Gastrocnemius medialis (tissue), 4 donors: ENCODE data around the gene MON1B. TPM values are rescaled to one million over a fixed set of nuclear protein-coding genes. Genes with fewer than 3 reads are reported as not detected.

Source experiments
- ATAC-seq, 2 donors: fragments of 150-250 bp; one replicate each; pipeline ENCODE4 v1.9.1; 2016
- DNase-seq, 2 donors: peaks; one replicate each; pipeline ENCODE4 v3.0.0-alpha.2; 2019
- H3K27ac ChIP-seq, 4 donors: fragments of 200-600 bp; sonication (generic); 1 replicate in 1 of 4; 2 replicates in 3 of 4; pipeline ENCODE4 v1.5.1; 2016 to 2018; ENCODE audit warnings: mild to moderate bottlenecking in 2 of 4, moderate library complexity in 1 of 4
- H3K27me3 ChIP-seq, 3 donors: fragments of 200-600 bp; sonication (generic) in 2 of 3; 1 replicate in 1 of 3; 2 replicates in 2 of 3; pipeline versions ENCODE4 v1.5.1 to v1.6.0; 2016 to 2019; ENCODE audit warnings: mild to moderate bottlenecking in 1 of 3, moderate library complexity in 1 of 3
- H3K36me3 ChIP-seq, 2 donors: fragments of 200-600 bp; sonication (generic) in 1 of 2; one replicate each; pipeline ENCODE4 v1.5.1; 2017 to 2018
- H3K4me1 ChIP-seq, 2 donors: fragments of 200-600 bp; sonication (generic) in 1 of 2; one replicate each; pipeline ENCODE4 v1.5.1; 2016 to 2017; ENCODE audit warnings: mild to moderate bottlenecking in 2 of 2
- H3K4me3 ChIP-seq, 4 donors: fragments of 200-600 bp; sonication (generic) in 3 of 4; 1 replicate in 1 of 4; 2 replicates in 3 of 4; pipeline ENCODE4 v1.5.1; 2016 to 2019; ENCODE audit warnings: mild to moderate bottlenecking in 2 of 4
- H3K9me3 ChIP-seq, 3 donors: fragments of 200-600 bp; sonication (generic) in 2 of 3; 1 replicate in 1 of 3; 2 replicates in 2 of 3; pipeline ENCODE4 v1.5.1; 2016 to 2019
- POLR2A ChIP-seq, 2 donors: fragments of 450-650 bp; IDR thresholded peaks; one replicate each; pipeline ENCODE4 v1.6.1; 2017; ENCODE audit warnings: antibody characterized with exemption in 2 of 2, mild to moderate bottlenecking in 2 of 2, moderate library complexity in 2 of 2
- in situ Hi-C, 4 donors: fragments of 200-750 bp; cut with MboI; loops; one replicate each; pipeline versions ENCODE4 v1.15.0 to v1.8.0; 2017; ENCODE audit warnings: low sequenced_read_pairs in 4 of 4
- intact Hi-C: fragments of 100-400 bp; cut with DNase I; formaldehyde crosslinking; loops from one replicate; pipeline ENCODE4 v1.15.1; 2023; ENCODE audit warnings: low total_unique reads
- total RNA-seq, 4 donors: library from RNA; depleted of rRNA; stranded (reverse); fragments of >200 nt; gene quantifications; one replicate each; pipeline versions ENCODE4 v1.1.0 to v1.2.3, GENCODE V29; 2016
- TF ChIP-seq, protein P1 (sequence below), 5 experiments: fragments of 450-650 bp in 3 of 5; fragments of 200-600 bp in 2 of 5; sonication (generic) in 2 of 5; IDR thresholded peaks in 4 of 5; conservative IDR thresholded peaks in 1 of 5; 1 replicate in 4 of 5; 2 replicates in 1 of 5; pipeline ENCODE4 v1.5.1; 2016 to 2019; ENCODE audit warnings: antibody characterized with exemption in 5 of 5, mild to moderate bottlenecking in 3 of 5, moderate library complexity in 3 of 5

The MON1B gene
- total RNA-seq, 4 donors from 2014 or later = 6.6 to 14.6 (median 10.6) TPM

GRCh38 chr16:77206533-77206932 is 15.5 kb downstream of the MON1B start:
- ATAC-seq = no peak
- Histone ChIP-seq H3K9me3 (no peaks in the 10 kb centered on the region), H3K27ac (no peak overlapping the region), H3K4me1 (no peaks in the 10 kb centered on the region), H3K4me3 (no peak overlapping the region), H3K27me3 (peaks cover 4 to 8% (median 6%) of the 10 kb centered on the region in 3 donors), H3K36me3 (no peaks in the 10 kb centered on the region)
- no peak for DNase-seq
- TF ChIP-seq, protein P1, sequence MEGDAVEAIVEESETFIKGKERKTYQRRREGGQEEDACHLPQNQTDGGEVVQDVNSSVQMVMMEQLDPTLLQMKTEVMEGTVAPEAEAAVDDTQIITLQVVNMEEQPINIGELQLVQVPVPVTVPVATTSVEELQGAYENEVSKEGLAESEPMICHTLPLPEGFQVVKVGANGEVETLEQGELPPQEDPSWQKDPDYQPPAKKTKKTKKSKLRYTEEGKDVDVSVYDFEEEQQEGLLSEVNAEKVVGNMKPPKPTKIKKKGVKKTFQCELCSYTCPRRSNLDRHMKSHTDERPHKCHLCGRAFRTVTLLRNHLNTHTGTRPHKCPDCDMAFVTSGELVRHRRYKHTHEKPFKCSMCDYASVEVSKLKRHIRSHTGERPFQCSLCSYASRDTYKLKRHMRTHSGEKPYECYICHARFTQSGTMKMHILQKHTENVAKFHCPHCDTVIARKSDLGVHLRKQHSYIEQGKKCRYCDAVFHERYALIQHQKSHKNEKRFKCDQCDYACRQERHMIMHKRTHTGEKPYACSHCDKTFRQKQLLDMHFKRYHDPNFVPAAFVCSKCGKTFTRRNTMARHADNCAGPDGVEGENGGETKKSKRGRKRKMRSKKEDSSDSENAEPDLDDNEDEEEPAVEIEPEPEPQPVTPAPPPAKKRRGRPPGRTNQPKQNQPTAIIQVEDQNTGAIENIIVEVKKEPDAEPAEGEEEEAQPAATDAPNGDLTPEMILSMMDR (IDR thresholded peaks at IDR 0.05 in 4 of 5, conservative IDR thresholded peaks at IDR 0.05 in 1 of 5) = no peak
- TF ChIP-seq POLR2A (IDR thresholded peaks at IDR 0.05) = no peak
- in situ Hi-C loops = no loop called here
- intact Hi-C loops = no loop called here

DNA sequence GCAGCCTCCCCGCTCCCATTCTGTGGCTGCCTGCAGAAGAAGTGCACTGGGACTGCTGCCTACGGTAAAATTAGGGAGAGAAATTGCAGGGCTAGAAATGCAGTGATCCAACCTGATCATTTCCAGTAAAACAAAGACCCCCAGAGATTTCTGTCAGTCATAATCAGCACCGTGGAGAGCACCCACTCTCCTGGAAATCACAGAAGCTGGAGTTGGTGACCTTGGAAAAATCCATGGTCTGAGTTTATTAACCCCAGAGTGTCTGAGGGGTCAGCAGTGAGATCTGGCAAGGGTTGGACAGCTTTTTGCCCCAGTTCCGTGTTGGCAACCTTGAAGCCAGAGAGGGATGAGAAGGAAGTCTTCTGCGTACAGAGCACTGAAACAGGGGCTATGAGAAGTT is 16.0 kb downstream of the MON1B start:
- H3K4me3 ChIP-seq = no peak overlapping the region
- H3K36me3 ChIP-seq = no peaks in the 10 kb centered on the region
- H3K9me3 ChIP-seq = no peaks in the 10 kb centered on the region
- in situ Hi-C loops (no loop called here), intact Hi-C loops (no loop called here)
- H3K27me3 ChIP-seq = peaks cover 7 to 13% (median 8%) of the 10 kb centered on the region in 3 donors
- ATAC-seq = no peak
- TF ChIP-seq, protein P1 (IDR thresholded peaks at IDR 0.05 in 4 of 5, conservative IDR thresholded peaks at IDR 0.05 in 1 of 5) = no peak
- no peak for TF ChIP-seq POLR2A (IDR thresholded peaks at IDR 0.05)
- no peak for DNase-seq
- no peak overlapping the region for H3K27ac ChIP-seq
- H3K4me1 ChIP-seq = peaks cover 0 to 3% of the 10 kb centered on the region in 2 donors

DNA sequence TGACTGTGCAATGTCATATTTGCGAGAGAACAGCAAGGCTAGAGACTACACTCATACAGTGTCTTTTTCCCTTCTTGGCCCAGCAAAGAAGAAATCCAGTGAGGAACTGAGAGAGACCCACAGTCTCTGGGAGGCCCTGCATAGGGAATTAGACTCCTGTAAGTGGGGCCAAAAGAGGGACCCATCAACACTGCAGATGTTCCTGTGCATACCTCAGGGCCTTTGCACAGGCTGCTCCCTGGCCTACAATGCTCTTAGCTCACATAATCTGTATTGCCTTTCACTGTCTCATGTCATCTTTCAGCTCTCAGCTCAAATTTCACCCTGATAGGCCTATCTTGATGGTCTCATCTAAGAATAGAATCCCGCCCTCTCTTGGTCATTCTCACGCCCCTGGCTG is 17.4 kb downstream of the MON1B start:
- intact Hi-C loops = no loop called here
- TF ChIP-seq, protein P1 (IDR thresholded peaks at IDR 0.05 in 4 of 5, conservative IDR thresholded peaks at IDR 0.05 in 1 of 5) = no peak
- TF ChIP-seq POLR2A (IDR thresholded peaks at IDR 0.05) = no peak
- DNase-seq = no peak

DNA sequence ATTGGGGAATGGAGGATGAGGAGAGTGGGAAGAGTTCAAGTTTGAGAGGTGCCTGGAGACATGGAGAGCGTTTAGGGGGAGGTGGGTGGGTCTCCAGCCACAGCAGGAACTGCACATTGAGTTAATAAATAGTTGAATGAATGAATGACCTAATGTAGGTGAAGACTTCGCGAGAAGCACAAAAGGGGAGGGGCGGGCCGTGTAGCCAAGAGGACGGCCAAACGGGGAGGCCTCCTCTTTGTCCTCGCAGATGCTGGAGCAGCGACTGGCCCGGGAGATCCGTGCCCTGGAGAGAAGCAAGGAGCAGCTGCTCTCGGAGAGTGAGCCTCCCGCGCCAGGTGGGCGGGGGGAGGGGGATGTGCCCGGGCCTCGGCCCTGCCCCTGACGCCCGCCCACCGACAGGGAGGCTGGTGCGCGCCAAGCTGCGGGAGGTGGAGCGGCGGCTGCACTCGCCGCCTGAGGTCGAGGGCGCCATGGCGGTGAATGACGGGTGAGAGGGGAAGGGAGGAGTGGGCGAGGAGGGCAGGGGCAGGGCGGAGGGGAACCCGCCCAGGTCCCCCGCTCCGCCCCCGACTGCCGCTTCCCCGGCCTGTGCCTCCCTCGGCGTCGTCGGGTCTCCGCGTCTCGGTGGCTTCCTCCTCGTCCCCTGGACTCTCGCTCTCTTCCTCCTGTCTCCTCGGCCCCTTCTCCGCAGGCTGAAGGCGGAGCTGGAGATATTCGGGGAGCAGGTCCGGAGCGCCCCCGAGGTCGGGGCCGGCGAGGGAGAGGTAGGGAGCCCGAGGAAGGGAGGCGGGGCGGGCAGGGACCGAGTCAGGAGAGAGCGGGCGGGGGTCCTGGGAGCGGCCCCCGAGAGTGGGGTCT is 21.1 kb downstream of the MON1B start:
- Histone ChIP-seq H3K4me3 (peak overlapping the region; percentile 62 to 80 (median 68)), H3K36me3 (no peaks in the 10 kb centered on the region), H3K4me1 (peaks cover 0 to 14% of the 10 kb centered on the region in 2 donors), H3K27ac (peak overlapping the region; percentile 51 to 70 (median 62)), H3K27me3 (peaks cover 13 to 25% (median 18%) of the 10 kb centered on the region in 3 donors), H3K9me3 (no peaks in the 10 kb centered on the region)
- in situ Hi-C loops (no loop called here), intact Hi-C loops (loop anchor here (2.0 kb wide), 1 partner anchor 19 kb away; no protein-coding TSS in a partner anchor)
- TF ChIP-seq, protein P1 (IDR thresholded peaks at IDR 0.05 in 4 of 5, conservative IDR thresholded peaks at IDR 0.05 in 1 of 5) = no peak
- peak in 1 of 2 donors; percentile 24 for TF ChIP-seq POLR2A (IDR thresholded peaks at IDR 0.05)
- DNase-seq = no peak
- ATAC-seq = peak; percentile 24 to 38

More for the DNA sequence above, 17.4 kb downstream of the MON1B start:
- H3K9me3 ChIP-seq = no peaks in the 10 kb centered on the region
- no peaks in the 10 kb centered on the region for H3K36me3 ChIP-seq
- H3K27me3 ChIP-seq = peaks cover 13 to 22% (median 18%) of the 10 kb centered on the region in 3 donors
- H3K27ac ChIP-seq = no peak overlapping the region
- in situ Hi-C loops = no loop called here
- no peak for ATAC-seq
- no peak overlapping the region for H3K4me3 ChIP-seq
- peaks cover 0 to 14% of the 10 kb centered on the region in 2 donors for H3K4me1 ChIP-seq
